K562 (cell line): Measurements from ENCODE around the gene NPR3. TPM values are rescaled to one million over a fixed set of nuclear protein-coding genes. Genes with fewer than 3 reads are reported as not detected.

ENCODE experiments used
- ATAC-seq: fragments of 200-7000 bp; cut with Tn5 transposase; 3 replicates; pipeline ENCODE4 v1.9.1; 2020; ENCODE audit warnings: moderate library complexity
- BruUV-seq: library from RNA; stranded (reverse); fragments of 400-500 nt; replicated peaks from 2 replicates; lab custom pipeline; 2021; lab: Mats Ljungman, UMichigan
- CTCF ChIA-PET: fragments of 300-600 bp; formaldehyde crosslinking; extraction: SDS; loops from one replicate; lab custom pipeline; 2021; ENCODE audit warnings: low intra/inter-chr PET ratio; lab: Yijun Ruan, JAX
- POLR2A ChIA-PET: fragments of 300-600, 350-650 bp; sonication (Branson Sonifier 250); formaldehyde crosslinking; extraction: SDS; loops from one replicate; lab custom pipeline; 2021; ENCODE audit warnings: antibody characterized with exemption, inconsistent platforms; lab: Yijun Ruan, JAX
- DNase-seq, 4 experiments: peaks; one replicate each; pipeline versions ENCODE4 v3.0.0 to v3.0.0-alpha.2; 2011 to 2018; ENCODE audit warnings: low spot score in 3 of 4, mixed read lengths in 3 of 4; ENCODE audit errors: extremely low read depth in 1 of 4
- FAIRE-seq: peaks from 2 replicates; lab custom pipeline; 2011; peaks lifted over from hg19 to GRCh38; lab: Jason Lieb, UNC
- H2AFZ ChIP-seq: 2 replicates; pipeline ENCODE4 v1.6.0; 2011; ENCODE audit warnings: low read depth, low read length, control low read depth, inconsistent platforms
- H3K27ac ChIP-seq: fragments of 200-600 bp; 3 replicates; pipeline ENCODE4 v1.8.0; 2011; ENCODE audit warnings: low read depth, mild to moderate bottlenecking, control low read depth, inconsistent platforms, low read length, moderate library complexity, mixed read lengths; ENCODE audit errors: extremely low read depth
- H3K27me3 ChIP-seq, 2 experiments: fragments of 300-600 bp in 1 of 2; 2 replicates in 1 of 2; 3 replicates in 1 of 2; pipeline versions ENCODE4 v1.6.0 to v1.8.0; 2011; ENCODE audit warnings: inconsistent platforms in 2 of 2, low read length in 2 of 2, mild to moderate bottlenecking in 1 of 2, mixed read lengths in 1 of 2, moderate library complexity in 1 of 2; ENCODE audit not compliant: control insufficient read depth in 2 of 2, insufficient read depth in 2 of 2
- H3K36me3 ChIP-seq: fragments of 300-600 bp; 3 replicates; pipeline ENCODE4 v1.8.0; 2011; ENCODE audit warnings: mild to moderate bottlenecking, low read length, inconsistent platforms; ENCODE audit not compliant: control insufficient read depth, insufficient read depth
- H3K4me1 ChIP-seq, 2 experiments: fragments of 200-600 bp in 1 of 2; replicated peaks in 1 of 2; 2 replicates in 1 of 2; 3 replicates in 1 of 2; pipeline versions ENCODE4 v1.5.1 to v1.8.0; 2011; ENCODE audit warnings: inconsistent platforms in 2 of 2, low read length in 2 of 2, mild to moderate bottlenecking in 1 of 2, mixed read lengths in 1 of 2, moderate library complexity in 1 of 2; ENCODE audit not compliant: control insufficient read depth in 2 of 2, insufficient read depth in 2 of 2
- H3K4me2 ChIP-seq: 2 replicates; pipeline ENCODE4 v1.6.1; 2011; ENCODE audit warnings: low read length, control low read depth, inconsistent platforms, mixed read lengths; ENCODE audit not compliant: insufficient read depth
- H3K4me3 ChIP-seq: fragments of 200-600 bp; sonication (generic), shearing (Covaris generic); 2 replicates; pipeline ENCODE4 v1.5.1; 2016; ENCODE audit warnings: control low read depth, inconsistent platforms
- H3K79me2 ChIP-seq: fragments of 200-600 bp; 3 replicates; pipeline ENCODE4 v1.8.0; 2011; ENCODE audit warnings: low read length, inconsistent platforms; ENCODE audit not compliant: control insufficient read depth, insufficient read depth
- H3K9ac ChIP-seq, 2 experiments: 2 replicates each; pipeline versions ENCODE4 v1.6.0 to v1.6.1; 2011; ENCODE audit warnings: low read depth in 2 of 2, low read length in 2 of 2, control low read depth in 1 of 2, inconsistent platforms in 1 of 2, mild to moderate bottlenecking in 1 of 2, mixed read lengths in 1 of 2; ENCODE audit not compliant: insufficient read depth in 1 of 2
- H3K9me1 ChIP-seq: one replicate; pipeline ENCODE4 v1.6.0; 2011; ENCODE audit warnings: inconsistent platforms, mild to moderate bottlenecking, low read length, moderate library complexity; ENCODE audit not compliant: control insufficient read depth, insufficient read depth
- H3K9me3 ChIP-seq: replicated peaks from 2 replicates; pipeline ENCODE4 v1.5.1; 2011; ENCODE audit warnings: low read depth, low read length, inconsistent platforms; ENCODE audit not compliant: control insufficient read depth, insufficient read depth
- H4K20me1 ChIP-seq: replicated peaks from 2 replicates; pipeline ENCODE4 v1.6.1; 2011; ENCODE audit warnings: low read length, inconsistent platforms, mixed read lengths; ENCODE audit not compliant: control insufficient read depth, insufficient read depth
- CTCF ChIP-seq, 3 experiments: IDR thresholded peaks in 2 of 3; conservative IDR thresholded peaks in 1 of 3; 2 replicates each; pipeline ENCODE4 v1.5.1; 2011 to 2012; ENCODE audit warnings: low read length in 3 of 3, mild to moderate bottlenecking in 3 of 3, control low read depth in 2 of 3, improper control_type of control experiment in 1 of 3, inconsistent platforms in 1 of 3, low read depth in 1 of 3, mixed read lengths in 1 of 3, moderate library complexity in 1 of 3; ENCODE audit not compliant: insufficient read depth in 2 of 3
- RAD21 ChIP-seq, 2 experiments: fragments of 250-450 bp in 1 of 2; fragments of 450-650 bp in 1 of 2; sonication (Bioruptor Pico) in 1 of 2; formaldehyde crosslinking in 1 of 2; IDR thresholded peaks in 1 of 2; conservative IDR thresholded peaks in 1 of 2; 2 replicates each; pipeline versions ENCODE4 v1.4.0 to v1.8.0; 2020 to 2022; ENCODE audit warnings: mild to moderate bottlenecking in 2 of 2, moderate library complexity in 1 of 2
- REST ChIP-seq, 2 experiments: fragments of 450-650 bp; formaldehyde crosslinking in 1 of 2; IDR thresholded peaks; 2 replicates each; pipeline versions ENCODE4 v1.4.0 to v1.6.1; 2014 to 2020; ENCODE audit warnings: mild to moderate bottlenecking in 2 of 2, borderline replicate concordance in 1 of 2, low read depth in 1 of 2
- SP1 ChIP-seq: sonication (generic); formaldehyde crosslinking; IDR thresholded peaks from 2 replicates; pipeline ENCODE4 v1.8.1; 2022; ENCODE audit warnings: mild to moderate bottlenecking, missing genetic modification reagents
- WGBS: fragments of 100-300 bp; shearing (Covaris generic); methylation state at CpG from one replicate; pipeline ENCODE4 v1.1.6; 2016; ENCODE audit warnings: low coverage, mixed read lengths; ENCODE audit not compliant: insufficient coverage; ENCODE audit errors: missing lambda C conversion rate; 5-methylcytosine and 5-hydroxymethylcytosine counted together
- in situ Hi-C: fragments of 300-500 bp; cut with MboI; formaldehyde crosslinking; loops from 4 replicates; pipeline ENCODE4 v1.15.0; 2018; ENCODE audit warnings: inconsistent platforms, mixed read lengths
- intact Hi-C: fragments of 100-400 bp; cut with micrococcal nuclease; formaldehyde crosslinking; loops from 2 replicates; pipeline ENCODE4 v1.14.2; 2022
- polyA plus RNA-seq, 8 experiments: library from polyadenylated mRNA; depleted of rRNA in 4 of 8; stranded (reverse) in 5 of 8; unstranded in 3 of 8; fragments of >200 nt; fragmentation: Nextera tagmentation in 2 of 8; fragmentation: Illumina TruSeq in 1 of 8; extraction: Ambion mirVana in 2 of 8; extraction: Trizol in 1 of 8; gene quantifications; 2 replicates each; pipeline versions ENCODE4 v1.2.1 to v1.2.3, GENCODE V29; 2011 to 2014; ENCODE audit warnings: inconsistent platforms in 1 of 8, missing spikeins in 1 of 8
- total RNA-seq, 7 experiments: library from RNA; depleted of rRNA in 6 of 7; stranded (reverse); fragments of >200 nt in 6 of 7; fragmentation: Illumina TruSeq in 2 of 7; extraction: Trizol in 2 of 7; gene quantifications; 2 replicates each; pipeline versions ENCODE4 v1.2.1 to v1.2.3, GENCODE V29; 2011 to 2021; ENCODE audit warnings: low replicate concordance in 1 of 7

Gene NPR3
- total and polyA plus RNA-seq, 9 of the 15 experiments (the other 6 are each of a cell fraction or from before 2014, with no cell fraction given): 0.01 to 0.11 (median 0.04) TPM; not detected in 2

- intact Hi-C loops: loop anchor here (1.0 to 10.0 kb wide), 3 partner anchors 237 to 715 kb away; no protein-coding TSS in a partner anchor
- WGBS: 6% methylated on average over 2 of the region's 2 CpGs
- H3K9me1 ChIP-seq: no peaks in the 10 kb centered on the region
- ATAC-seq: peak; percentile 28; the same call in 1 of the 3 replicates
- no peak overlapping the region for H2AFZ ChIP-seq
- no peaks in the 10 kb centered on the region for H3K79me2 ChIP-seq
- POLR2A ChIA-PET: no interaction called here
- CTCF ChIA-PET: no interaction called here
- H3K27ac ChIP-seq: no peak overlapping the region
- H3K9me3 ChIP-seq: no peaks in the 10 kb centered on the region
- H3K27me3 ChIP-seq: peaks cover 8 to 27% of the 10 kb centered on the region in 2 experiments; a peak in 3 of 5 replicates
- no peaks in the 10 kb centered on the region for H3K36me3 ChIP-seq
- no peak overlapping the region for H3K4me3 ChIP-seq
- FAIRE-seq: peak; percentile 49
- in situ Hi-C loops: no loop called here
- DNase-seq: peak in 1 of 4 experiments; percentile 27
- H3K4me2 ChIP-seq: no peak overlapping the region
- peaks cover 0 to 18% of the 10 kb centered on the region in 2 experiments; a peak in 2 of 5 replicates for H3K4me1 ChIP-seq
- no peaks in the 10 kb centered on the region for H4K20me1 ChIP-seq
- BruUV-seq: no TSS peak
- H3K9ac ChIP-seq: no peak overlapping the region
- TF ChIP-seq SP1 (CRISPR knock-in tag) (no peak), RAD21 (CRISPR knock-in tag; conservative IDR thresholded peaks at IDR 0.05 in 1 of 2, IDR thresholded peaks at IDR 0.05 in 1 of 2) (peak; percentile 17 to 60; a peak in 2 of 4 replicates), CTCF (IDR thresholded peaks at IDR 0.05 in 2 of 3, conservative IDR thresholded peaks at IDR 0.05 in 1 of 3; ENCODE audit: insufficient read depth in 2 of 3, low read depth in 1 of 3, low read length in 3 of 3) (peak; percentile 39 to 52 (median 50); a peak in 5 of 6 replicates), REST (IDR thresholded peaks at IDR 0.05; ENCODE audit: borderline replicate concordance) (peak; percentile 4; the same call in 1 of the 2 replicates), REST (CRISPR knock-in tag; IDR thresholded peaks at IDR 0.05; ENCODE audit: low read depth) (no peak)
Measured at GRCh38 chr5:32707418-32707997, 3.6 kb upstream of the NPR3 start.
